GM12875 (cell line): ENCODE data around the gene HPD.
A peak's percentile ranks its signal among the peaks of the same experiment; 100 is the strongest.

Experiments used
- H3K4me3 ChIP-seq: one replicate; pipeline ENCODE4 v1.5.1; 2011; ENCODE audit warnings: low read depth, low read length, control low read depth
- CTCF ChIP-seq: IDR thresholded peaks from 2 replicates; pipeline ENCODE4 v1.5.1; 2011; ENCODE audit warnings: low read depth, mild to moderate bottlenecking, control low read depth, inconsistent platforms, low read length, moderate library complexity, borderline replicate concordance; ENCODE audit not compliant: insufficient read depth

Gene HPD

GRCh38 chr12:121845701-121846100 is 13.0 kb downstream of the HPD start:
- no peak overlapping the region for H3K4me3 ChIP-seq

GRCh38 chr12:121843236-121843982 is 15.2 kb downstream of the HPD start:
- no peak overlapping the region for H3K4me3 ChIP-seq
- TF ChIP-seq CTCF = no peak

More at GRCh38 chr12:121845701-121846100, 13.0 kb downstream of the HPD start:
- no peak for TF ChIP-seq CTCF

GRCh38 chr12:121839993-121840761 is 18.5 kb downstream of the HPD start:
- TF ChIP-seq CTCF = no peak
- H3K4me3 ChIP-seq = peak overlapping the region; percentile 78

- peak; percentile 24; the same call in 1 of the 2 replicates for TF ChIP-seq CTCF
Measured at GRCh38 chr12:121839106-121839992, 19.3 kb downstream of the HPD start.

GRCh38 chr12:121838126-121838525 is 20.5 kb downstream of the HPD start:
- TF ChIP-seq CTCF = no peak
- H3K4me3 ChIP-seq = no peak overlapping the region

More at GRCh38 chr12:121839106-121839992, 19.3 kb downstream of the HPD start:
- H3K4me3 ChIP-seq = peak overlapping the region; percentile 78

GRCh38 chr12:121837680-121838079 is 21.0 kb downstream of the HPD start:
- no peak for TF ChIP-seq CTCF

More at GRCh38 chr12:121837680-121838079, 21.0 kb downstream of the HPD start:
- no peak overlapping the region for H3K4me3 ChIP-seq
